IMR-90 (cell line): ENCODE results near the gene TCF4. TPM values are rescaled to one million over a fixed set of nuclear protein-coding genes. Genes with fewer than 3 reads are reported as not detected.

Experiments
- ATAC-seq: fragments of 200-7000 bp; cut with Tn5 transposase; 2 replicates; pipeline ENCODE4 v1.9.1; 2020; ENCODE audit warnings: low read depth, mild to moderate bottlenecking, moderate library complexity
- BruUV-seq: library from RNA; stranded (reverse); fragments of 400-500 nt; replicated peaks from 2 replicates; lab custom pipeline; 2021; lab: Mats Ljungman, UMichigan
- CTCF ChIA-PET: fragments of 300-600 bp; formaldehyde crosslinking; extraction: SDS; loops from one replicate; lab custom pipeline; 2021; ENCODE audit warnings: antibody characterized with exemption; lab: Yijun Ruan, JAX
- POLR2A ChIA-PET: fragments of 300-600 bp; sonication (Branson Sonifier 250); formaldehyde crosslinking; loops from one replicate; lab custom pipeline; 2022; ENCODE audit warnings: antibody characterized with exemption; ENCODE audit not compliant: unreplicated experiment; lab: Charles Lee
- DNase-seq: peaks from one replicate; pipeline ENCODE4 v3.0.0; 2013
- H2AFZ ChIP-seq: replicated peaks from 2 replicates; pipeline ENCODE3; 2013; ENCODE audit warnings: low read length, mild to moderate bottlenecking; ENCODE audit not compliant: poor library complexity
- H2AK5ac ChIP-seq: 2 replicates; pipeline ENCODE4 v1.6.1; 2013; ENCODE audit warnings: low read depth, low read length, inconsistent platforms
- H2AK9ac ChIP-seq: replicated peaks from 2 replicates; pipeline ENCODE3; 2013; ENCODE audit warnings: mild to moderate bottlenecking, low read depth, low read length, moderate library complexity; ENCODE audit not compliant: poor library complexity
- H2BK120ac ChIP-seq: 2 replicates; pipeline ENCODE4 v1.6.1; 2013; ENCODE audit warnings: low read depth, low read length, inconsistent platforms
- H2BK15ac ChIP-seq: 3 replicates; pipeline ENCODE4 v1.6.1; 2013; ENCODE audit warnings: low read depth, low read length, inconsistent platforms
- H2BK20ac ChIP-seq: 2 replicates; pipeline ENCODE4 v1.6.1; 2013; ENCODE audit warnings: low read depth, mild to moderate bottlenecking, inconsistent platforms, low read length, moderate library complexity
- H2BK5ac ChIP-seq: 2 replicates; pipeline ENCODE4 v1.6.1; 2013; ENCODE audit warnings: mild to moderate bottlenecking, low read depth, low read length, inconsistent platforms; ENCODE audit not compliant: poor library complexity, severe bottlenecking
- H3K14ac ChIP-seq: replicated peaks from 2 replicates; pipeline ENCODE4 v1.6.1; 2013; ENCODE audit warnings: low read depth, low read length, inconsistent platforms
- H3K18ac ChIP-seq: 2 replicates; pipeline ENCODE4 v1.6.1; 2013; ENCODE audit warnings: low read depth, low read length, control low read depth
- H3K23ac ChIP-seq: 2 replicates; pipeline ENCODE4 v1.6.1; 2013; ENCODE audit warnings: low read depth, low read length, inconsistent platforms
- H3K27ac ChIP-seq: 2 replicates; pipeline ENCODE4 v1.5.1; 2013; ENCODE audit warnings: mild to moderate bottlenecking, control low read depth, low read length; ENCODE audit not compliant: insufficient read depth
- H3K27me3 ChIP-seq: 2 replicates; pipeline ENCODE4 v1.6.1; 2013; ENCODE audit warnings: low read length; ENCODE audit not compliant: control insufficient read depth, insufficient read depth
- H3K36me3 ChIP-seq: 2 replicates; pipeline ENCODE4 v1.6.1; 2013; ENCODE audit warnings: low read length, mixed read lengths; ENCODE audit not compliant: control insufficient read depth, insufficient read depth
- H3K4ac ChIP-seq: 2 replicates; pipeline ENCODE4 v1.6.1; 2013; ENCODE audit warnings: low read depth, low read length, inconsistent platforms
- H3K4me1 ChIP-seq: 2 replicates; pipeline ENCODE4 v1.6.1; 2013; ENCODE audit warnings: low read length, mixed read lengths; ENCODE audit not compliant: control insufficient read depth, insufficient read depth
- H3K4me2 ChIP-seq: 2 replicates; pipeline ENCODE4 v1.6.1; 2013; ENCODE audit warnings: low read depth, mild to moderate bottlenecking, control low read depth, low read length, moderate library complexity
- H3K4me3 ChIP-seq: 2 replicates; pipeline ENCODE4 v1.5.1; 2013; ENCODE audit warnings: low read depth, mild to moderate bottlenecking, control low read depth, low read length, moderate library complexity; ENCODE audit not compliant: insufficient read depth
- H3K56ac ChIP-seq: 2 replicates; pipeline ENCODE4 v1.6.1; 2013; ENCODE audit warnings: low read length, inconsistent platforms; ENCODE audit not compliant: insufficient read depth; ENCODE audit errors: extremely low read depth
- H3K79me1 ChIP-seq, 2 experiments: 2 replicates each; pipeline ENCODE4 v1.6.1; 2013; ENCODE audit warnings: low read length in 2 of 2, inconsistent platforms in 1 of 2, low read depth in 1 of 2
- H3K9ac ChIP-seq: 2 replicates; pipeline ENCODE4 v1.6.1; 2013; ENCODE audit warnings: low read depth, low read length, control low read depth
- H3K9me1 ChIP-seq: 2 replicates; pipeline ENCODE4 v1.6.1; 2013; ENCODE audit warnings: low read length, inconsistent platforms; ENCODE audit not compliant: insufficient read depth
- H3K9me3 ChIP-seq: 2 replicates; pipeline ENCODE4 v1.6.1; 2013; ENCODE audit warnings: low read length; ENCODE audit not compliant: control insufficient read depth, insufficient read depth
- H4K20me1 ChIP-seq: 2 replicates; pipeline ENCODE4 v1.6.1; 2013; ENCODE audit warnings: low read length, inconsistent platforms; ENCODE audit not compliant: insufficient read depth
- H4K5ac ChIP-seq: 2 replicates; pipeline ENCODE4 v1.6.1; 2013; ENCODE audit warnings: mild to moderate bottlenecking, low read depth, low read length, control low read depth
- H4K8ac ChIP-seq, 2 experiments: 2 replicates each; pipeline ENCODE4 v1.6.1; 2013; ENCODE audit warnings: low read depth in 2 of 2, low read length in 2 of 2, control low read depth in 1 of 2, inconsistent platforms in 1 of 2
- H4K91ac ChIP-seq: 2 replicates; pipeline ENCODE4 v1.6.1; 2013; ENCODE audit warnings: low read depth, low read length, inconsistent platforms; ENCODE audit not compliant: insufficient read depth
- CEBPB ChIP-seq: IDR thresholded peaks from 2 replicates; pipeline ENCODE4 v1.6.1; 2012; ENCODE audit warnings: low read depth, low read length, improper control_type of control experiment
- CTCF ChIP-seq: conservative IDR thresholded peaks from 2 replicates; pipeline ENCODE4 v1.5.1; 2012; ENCODE audit warnings: mild to moderate bottlenecking, low read depth, low read length, improper control_type of control experiment
- ELK1 ChIP-seq: fragments of 150-350 bp; IDR thresholded peaks from 2 replicates; pipeline ENCODE4 v1.6.1; 2016; ENCODE audit warnings: low read depth, mild to moderate bottlenecking, low read length, moderate library complexity, borderline replicate concordance
- MAFK ChIP-seq: IDR thresholded peaks from 2 replicates; pipeline ENCODE4 v1.6.1; 2012; ENCODE audit warnings: low read depth, low read length, improper control_type of control experiment
- MAZ ChIP-seq: IDR thresholded peaks from 2 replicates; pipeline ENCODE4 v1.6.1; 2012; ENCODE audit warnings: low read depth, mild to moderate bottlenecking, low read length, improper control_type of control experiment, moderate library complexity, borderline replicate concordance
- NFE2L2 ChIP-seq: fragments of 150-350 bp; IDR thresholded peaks from 2 replicates; pipeline ENCODE4 v1.6.1; 2016; ENCODE audit warnings: low read depth, mild to moderate bottlenecking, low read length
- WGBS, 2 experiments: methylation state at CpG; one replicate each; pipeline versions ENCODE4 v1.1.5 to v1.1.7; 2013; ENCODE audit warnings: missing lambda C conversion rate in 2 of 2; ENCODE audit not compliant: insufficient read length in 1 of 2; ENCODE audit errors: extremely low coverage in 2 of 2; 5-methylcytosine and 5-hydroxymethylcytosine counted together
- dilution Hi-C: fragments of 300-500 bp; cut with HindIII; formaldehyde crosslinking; loops from one replicate; pipeline ENCODE4 v1.14.3; 2018; ENCODE audit warnings: low sequenced_read_pairs; ENCODE audit not compliant: unreplicated experiment
- in situ Hi-C: fragments of 300-500 bp; cut with MboI; formaldehyde crosslinking; loops from 3 replicates; pipeline ENCODE4 v1.14.3; 2019; ENCODE audit warnings: low sequenced_read_pairs, inconsistent platforms, mixed read lengths
- intact Hi-C: fragments of 100-400 bp; cut with micrococcal nuclease; formaldehyde crosslinking; loops from 2 replicates; pipeline ENCODE4 v1.10.0; 2022
- polyA plus RNA-seq, 3 experiments: library from polyadenylated mRNA; depleted of rRNA; stranded (reverse); fragments of >200 nt; gene quantifications; 2 replicates each; pipeline ENCODE4 v1.2.3, GENCODE V29; 2012; ENCODE audit warnings: low replicate concordance in 1 of 3
- total RNA-seq: library from RNA; depleted of rRNA; stranded (reverse); fragments of >200 nt; gene quantifications from 2 replicates; pipeline ENCODE4 v1.2.3, GENCODE V29; 2012

Gene TCF4
- total and polyA plus RNA-seq, 2 of the 4 experiments (the other 2 are of a cell fraction), result 30.0 to 87.1 TPM

- H3K4me3 ChIP-seq, result no peak overlapping the region
- H3K27ac ChIP-seq, result peak overlapping the region; percentile 50; the same call in 1 of the 2 replicates
- H3K36me3 ChIP-seq, result no peaks in the 10 kb centered on the region
- H3K14ac ChIP-seq, result no peak overlapping the region
- H3K23ac ChIP-seq, result no peak overlapping the region
- H4K91ac ChIP-seq, result no peak overlapping the region
- no peaks in the 10 kb centered on the region for H4K20me1 ChIP-seq
- no peak overlapping the region for H2AK9ac ChIP-seq
- no peak overlapping the region for H2AFZ ChIP-seq
- ATAC-seq (peak; percentile 2; the same call in 1 of the 2 replicates), DNase-seq (no peak)
- H3K27me3 ChIP-seq, result no peaks in the 10 kb centered on the region
- H2BK20ac ChIP-seq, result no peak overlapping the region
- peaks cover 10% of the 10 kb centered on the region for H3K4me1 ChIP-seq
- CTCF ChIA-PET, result interaction anchor here (1.0 to 2.4 kb wide), 2 partner anchors 9 to 10 kb away, joined by 3 to 11 read pairs; no protein-coding TSS in a partner anchor
- BruUV-seq, result no TSS peak
- no peaks in the 10 kb centered on the region for H3K9me3 ChIP-seq
- H2BK5ac ChIP-seq, result peak overlapping the region; percentile 82
- POLR2A ChIA-PET, result no interaction called here
- H4K5ac ChIP-seq, result 0 out of 2 replicates have a peak overlapping the region, but pooled peaks have one; percentile 37
- H3K9me1 ChIP-seq, result peaks cover 3% of the 10 kb centered on the region; the same call in 1 of the 2 replicates
- H3K18ac ChIP-seq, result peak overlapping the region; percentile 83
- dilution Hi-C loops (no loop called here), in situ Hi-C loops (loop anchor here (25.0 kb wide), 1 partner anchor 168 kb away; no protein-coding TSS in a partner anchor), intact Hi-C loops (no loop called here)
- H2BK120ac ChIP-seq, result peak overlapping the region; percentile 73; the same call in 1 of the 2 replicates
- H4K8ac ChIP-seq, result 0 out of 4 replicates have a peak overlapping the region, but pooled peaks of 1 of the 2 experiments have one; percentile 14
- no peak overlapping the region for H2AK5ac ChIP-seq
- peak overlapping the region; percentile 44 for H3K56ac ChIP-seq
- H2BK15ac ChIP-seq, result peak overlapping the region; percentile 87; the same call in 2 of the 3 replicates
- H3K79me1 ChIP-seq, result peaks cover 28 to 77% of the 10 kb centered on the region in 2 experiments
- WGBS, 2 experiments, result no CpG with 5 or more reads among the region's 1 CpG
- peak overlapping the region; percentile 83; the same call in 1 of the 2 replicates for H3K4ac ChIP-seq
- H3K9ac ChIP-seq, result peak overlapping the region; percentile 18; the same call in 1 of the 2 replicates
- H3K4me2 ChIP-seq, result peak overlapping the region; percentile 97
- TF ChIP-seq ELK1, result no peak
- no peak for TF ChIP-seq MAZ
- TF ChIP-seq CTCF, result no peak
- TF ChIP-seq MAFK, result peak; percentile 88
- no peak for TF ChIP-seq CEBPB
- TF ChIP-seq NFE2L2, result no peak
These were observed 182.5 kb downstream of the TCF4 start for GRCh38 chr18:55405475-55405874.
